MM.1S (cell line): Measurements from ENCODE around the gene RAB22A.
"Not testable (repeated sequence)": the region's sequence is repeated elsewhere in the genome, so short reads cannot be mapped to it uniquely, and the experiment has no call there.

Experiments
- EZH2 ChIP-seq: fragments of 300-600 bp; sonication (generic); optimal IDR thresholded peaks from 2 replicates; pipeline ENCODE3; 2017; ENCODE audit warnings: low read depth, mild to moderate bottlenecking, antibody characterized with exemption, low read length, mixed read lengths
- TF ChIP-seq, protein P1 (sequence below): fragments of 300-600 bp; sonication (generic); IDR thresholded peaks from 2 replicates; pipeline ENCODE4 v1.5.1; 2016; ENCODE audit warnings: antibody characterized with exemption, low read length, mixed read lengths

DNA sequence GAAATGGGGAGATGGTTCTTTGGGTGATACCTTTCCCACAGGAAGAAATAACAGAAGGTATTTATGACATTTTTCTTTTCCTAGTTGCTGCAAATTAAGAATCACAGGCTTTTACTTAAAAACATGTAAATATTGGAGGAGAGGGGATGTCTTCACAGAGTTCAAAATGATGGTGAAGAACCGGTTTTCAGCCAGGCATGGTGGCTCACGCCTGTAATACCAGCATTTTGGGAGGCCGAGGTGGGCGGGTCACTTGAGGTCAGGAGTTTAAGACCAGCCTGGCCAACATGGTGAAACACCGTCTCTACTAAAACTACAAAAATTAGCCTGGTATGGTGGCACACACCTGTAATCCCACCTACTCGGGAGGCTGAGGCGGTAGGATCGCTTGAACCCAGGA is 63.8 kb downstream of the RAB22A start:
- TF ChIP-seq, protein P1, sequence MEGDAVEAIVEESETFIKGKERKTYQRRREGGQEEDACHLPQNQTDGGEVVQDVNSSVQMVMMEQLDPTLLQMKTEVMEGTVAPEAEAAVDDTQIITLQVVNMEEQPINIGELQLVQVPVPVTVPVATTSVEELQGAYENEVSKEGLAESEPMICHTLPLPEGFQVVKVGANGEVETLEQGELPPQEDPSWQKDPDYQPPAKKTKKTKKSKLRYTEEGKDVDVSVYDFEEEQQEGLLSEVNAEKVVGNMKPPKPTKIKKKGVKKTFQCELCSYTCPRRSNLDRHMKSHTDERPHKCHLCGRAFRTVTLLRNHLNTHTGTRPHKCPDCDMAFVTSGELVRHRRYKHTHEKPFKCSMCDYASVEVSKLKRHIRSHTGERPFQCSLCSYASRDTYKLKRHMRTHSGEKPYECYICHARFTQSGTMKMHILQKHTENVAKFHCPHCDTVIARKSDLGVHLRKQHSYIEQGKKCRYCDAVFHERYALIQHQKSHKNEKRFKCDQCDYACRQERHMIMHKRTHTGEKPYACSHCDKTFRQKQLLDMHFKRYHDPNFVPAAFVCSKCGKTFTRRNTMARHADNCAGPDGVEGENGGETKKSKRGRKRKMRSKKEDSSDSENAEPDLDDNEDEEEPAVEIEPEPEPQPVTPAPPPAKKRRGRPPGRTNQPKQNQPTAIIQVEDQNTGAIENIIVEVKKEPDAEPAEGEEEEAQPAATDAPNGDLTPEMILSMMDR: not testable (repeated sequence)
- not testable (repeated sequence) for TF ChIP-seq EZH2
